Tibial artery (tissue), 4 donors: Measurements from ENCODE around the gene CNPY1.

Source experiments
- DNase-seq, 2 donors: peaks; one replicate each; pipeline ENCODE4 v3.0.0-alpha.2; 2019
- H3K27ac ChIP-seq, 2 donors: fragments of 200-600 bp; sonication (generic) in 1 of 2; 1 replicate in 1 of 2; 2 replicates in 1 of 2; pipeline ENCODE4 v1.5.1; 2018 to 2019; ENCODE audit warnings: mild to moderate bottlenecking in 1 of 2
- H3K27me3 ChIP-seq, 2 donors: fragments of 200-600 bp; sonication (generic) in 1 of 2; one replicate each; pipeline versions ENCODE4 v1.5.1 to v1.6.0; 2016 to 2019
- H3K36me3 ChIP-seq, 3 donors: fragments of 200-600 bp; sonication (generic) in 2 of 3; one replicate each; pipeline ENCODE4 v1.5.1; 2016 to 2019; ENCODE audit warnings: mild to moderate bottlenecking in 2 of 3
- H3K4me1 ChIP-seq, 4 donors: fragments of 200-600 bp; sonication (generic) in 2 of 4; 1 replicate in 3 of 4; 2 replicates in 1 of 4; pipeline ENCODE4 v1.5.1; 2016 to 2019
- H3K4me3 ChIP-seq, 2 donors: fragments of 200-600 bp; sonication (generic) in 1 of 2; 1 replicate in 1 of 2; 2 replicates in 1 of 2; pipeline ENCODE4 v1.5.1; 2018 to 2019; ENCODE audit warnings: mild to moderate bottlenecking in 2 of 2
- H3K9me3 ChIP-seq, 3 donors: fragments of 200-600 bp; sonication (generic) in 1 of 3; one replicate each; pipeline ENCODE4 v1.5.1; 2016 to 2019
- intact Hi-C: fragments of 100-400 bp; cut with DNase I; formaldehyde crosslinking; loops from one replicate; pipeline ENCODE4 v1.15.0; 2023; ENCODE audit warnings: low total_unique reads
- TF ChIP-seq, protein P1 (sequence below), 2 experiments: fragments of 200-600 bp in 1 of 2; fragments of 450-650 bp in 1 of 2; IDR thresholded peaks; one replicate each; pipeline ENCODE4 v1.5.1; 2017 to 2019; ENCODE audit warnings: antibody characterized with exemption in 2 of 2, mild to moderate bottlenecking in 1 of 2, moderate library complexity in 1 of 2

CNPY1 gene

GRCh38 chr7:155457544-155458110 is 88.7 kb downstream of the CNPY1 start:
- H3K36me3 ChIP-seq = no peaks in the 10 kb centered on the region
- intact Hi-C loops = loop anchor here (5.0 kb wide), 1 partner anchor 390 kb away; no protein-coding TSS in a partner anchor
- TF ChIP-seq, protein P1, sequence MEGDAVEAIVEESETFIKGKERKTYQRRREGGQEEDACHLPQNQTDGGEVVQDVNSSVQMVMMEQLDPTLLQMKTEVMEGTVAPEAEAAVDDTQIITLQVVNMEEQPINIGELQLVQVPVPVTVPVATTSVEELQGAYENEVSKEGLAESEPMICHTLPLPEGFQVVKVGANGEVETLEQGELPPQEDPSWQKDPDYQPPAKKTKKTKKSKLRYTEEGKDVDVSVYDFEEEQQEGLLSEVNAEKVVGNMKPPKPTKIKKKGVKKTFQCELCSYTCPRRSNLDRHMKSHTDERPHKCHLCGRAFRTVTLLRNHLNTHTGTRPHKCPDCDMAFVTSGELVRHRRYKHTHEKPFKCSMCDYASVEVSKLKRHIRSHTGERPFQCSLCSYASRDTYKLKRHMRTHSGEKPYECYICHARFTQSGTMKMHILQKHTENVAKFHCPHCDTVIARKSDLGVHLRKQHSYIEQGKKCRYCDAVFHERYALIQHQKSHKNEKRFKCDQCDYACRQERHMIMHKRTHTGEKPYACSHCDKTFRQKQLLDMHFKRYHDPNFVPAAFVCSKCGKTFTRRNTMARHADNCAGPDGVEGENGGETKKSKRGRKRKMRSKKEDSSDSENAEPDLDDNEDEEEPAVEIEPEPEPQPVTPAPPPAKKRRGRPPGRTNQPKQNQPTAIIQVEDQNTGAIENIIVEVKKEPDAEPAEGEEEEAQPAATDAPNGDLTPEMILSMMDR (IDR thresholded peaks at IDR 0.05) = no peak
- H3K4me3 ChIP-seq = peak overlapping the region; percentile 45
- H3K27ac ChIP-seq = no peak overlapping the region
- H3K4me1 ChIP-seq = peaks cover 0 to 56% (median 47%) of the 10 kb centered on the region in 4 donors
- peaks cover 3 to 96% of the 10 kb centered on the region in 2 donors for H3K27me3 ChIP-seq
- H3K9me3 ChIP-seq = no peaks in the 10 kb centered on the region
- DNase-seq = no peak

DNA sequence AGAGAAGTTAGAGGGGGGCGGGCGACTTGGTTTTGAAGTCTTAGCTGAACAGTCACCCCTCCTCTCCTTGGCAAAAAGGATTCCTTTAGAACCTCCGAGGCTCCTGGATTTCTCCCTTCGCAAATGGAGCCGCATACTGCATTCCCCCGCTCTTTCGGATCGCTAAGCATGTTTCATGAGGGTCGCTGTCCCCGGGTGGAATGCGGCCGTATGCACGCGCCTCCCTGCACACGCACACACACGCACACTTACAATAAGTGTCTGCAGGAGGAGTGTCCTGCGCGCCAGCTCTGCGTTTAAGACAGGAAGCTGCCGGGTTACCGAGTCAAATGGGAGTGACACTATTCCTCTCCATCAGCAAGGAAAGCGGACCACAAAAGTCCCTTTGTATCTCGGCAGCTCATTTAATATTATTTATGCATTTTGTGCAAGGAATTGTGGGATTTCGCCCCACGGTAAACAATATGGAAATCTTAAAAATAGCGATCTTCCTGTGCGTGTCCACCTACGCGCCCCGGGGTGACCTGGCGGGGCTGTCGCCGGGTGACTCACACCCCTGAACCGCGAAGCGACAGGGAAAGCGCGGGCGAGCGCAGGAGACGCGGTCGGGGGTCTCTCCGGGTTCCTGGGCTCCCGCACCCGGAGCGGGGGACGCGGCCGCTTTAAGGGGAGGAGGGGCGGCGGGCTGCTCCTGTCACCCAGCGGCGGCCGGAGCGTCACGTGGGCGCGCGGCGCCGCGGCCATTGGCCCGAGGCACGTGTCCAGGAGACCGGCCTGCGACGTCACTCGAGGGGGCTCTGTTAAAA is 89.4 kb downstream of the CNPY1 start:
- Histone ChIP-seq H3K4me1 (peaks cover 0 to 56% (median 47%) of the 10 kb centered on the region in 4 donors), H3K9me3 (no peaks in the 10 kb centered on the region), H3K36me3 (no peaks in the 10 kb centered on the region), H3K27ac (no peak overlapping the region), H3K4me3 (peak overlapping the region; percentile 45), H3K27me3 (peaks cover 3 to 96% of the 10 kb centered on the region in 2 donors)
- peak in 1 of 2 donors; percentile 31 for DNase-seq
- TF ChIP-seq, protein P1 (IDR thresholded peaks at IDR 0.05) = no peak
- intact Hi-C loops = loop anchor here (5.0 kb wide), 1 partner anchor 390 kb away; no protein-coding TSS in a partner anchor

- H3K4me1 ChIP-seq = peaks cover 0 to 56% (median 47%) of the 10 kb centered on the region in 4 donors
- intact Hi-C loops = loop anchor here (5.0 kb wide), 1 partner anchor 389 kb away; no protein-coding TSS in a partner anchor
These were observed 90.3 kb downstream of the CNPY1 start for GRCh38 chr7:155455776-155456737.

GRCh38 chr7:155455132-155455693 is 91.1 kb downstream of the CNPY1 start:
- H3K27me3 ChIP-seq = peaks cover 0 to 96% of the 10 kb centered on the region in 2 donors
- no peak overlapping the region for H3K4me3 ChIP-seq
- no peaks in the 10 kb centered on the region for H3K9me3 ChIP-seq
- intact Hi-C loops = loop anchor here (5.0 kb wide), 1 partner anchor 388 kb away; no protein-coding TSS in a partner anchor
- H3K4me1 ChIP-seq = peaks cover 0 to 62% (median 50%) of the 10 kb centered on the region in 4 donors
- no peak overlapping the region for H3K27ac ChIP-seq
- TF ChIP-seq, protein P1 (IDR thresholded peaks at IDR 0.05) = no peak
- H3K36me3 ChIP-seq = no peaks in the 10 kb centered on the region
- no peak for DNase-seq

More at GRCh38 chr7:155455776-155456737, 90.3 kb downstream of the CNPY1 start:
- no peaks in the 10 kb centered on the region for H3K9me3 ChIP-seq
- peak overlapping the region; percentile 45 for H3K4me3 ChIP-seq
- H3K36me3 ChIP-seq = no peaks in the 10 kb centered on the region
- DNase-seq = no peak
- TF ChIP-seq, protein P1 (IDR thresholded peaks at IDR 0.05) = no peak
- no peak overlapping the region for H3K27ac ChIP-seq
- H3K27me3 ChIP-seq = peaks cover 0 to 96% of the 10 kb centered on the region in 2 donors
